Lower lobe of right lung (tissue), 2 donors: Measurements from ENCODE around the gene EXOC3L4. TPM values are rescaled to one million over a fixed set of nuclear protein-coding genes. Genes with fewer than 3 reads are reported as not detected.

ENCODE experiments used
- ATAC-seq, 2 donors: fragments of 200-7000 bp; cut with Tn5 transposase; one replicate each; pipeline ENCODE4 v1.9.1; 2020 to 2022; ENCODE audit warnings: mild to moderate bottlenecking in 2 of 2, moderate library complexity in 2 of 2
- DNase-seq: peaks from one replicate; pipeline ENCODE4 v3.0.0-alpha.2; 2020
- H3K27ac ChIP-seq: fragments of 200-600 bp; one replicate; pipeline ENCODE4 v1.8.0; 2022
- H3K27me3 ChIP-seq: fragments of 200-600 bp; one replicate; pipeline ENCODE4 v1.8.0; 2022; ENCODE audit warnings: low read depth
- H3K36me3 ChIP-seq: fragments of 200-600 bp; one replicate; pipeline ENCODE4 v1.8.0; 2022; ENCODE audit warnings: mild to moderate bottlenecking
- H3K4me1 ChIP-seq: fragments of 200-600 bp; one replicate; pipeline ENCODE4 v1.8.0; 2022
- H3K4me3 ChIP-seq: fragments of 200-600 bp; one replicate; pipeline ENCODE4 v1.8.0; 2022; ENCODE audit warnings: mild to moderate bottlenecking
- H3K9me3 ChIP-seq: fragments of 200-600 bp; one replicate; pipeline ENCODE4 v1.8.0; 2022
- CTCF ChIP-seq: fragments of 200-600 bp; IDR thresholded peaks from one replicate; pipeline ENCODE4 v1.8.0; 2022; ENCODE audit warnings: antibody characterized with exemption, mild to moderate bottlenecking
- intact Hi-C: fragments of 100-400 bp; cut with DNase I; formaldehyde crosslinking; loops from one replicate; pipeline ENCODE4 v1.11.0; 2022
- total RNA-seq: library from RNA; stranded (reverse); fragmentation: NEBNext Ultra II Directional; extraction: Animal tissue kit (Norgen Biotek cat#: 25700); gene quantifications from one replicate; pipeline ENCODE4 v1.2.1, GENCODE V29; 2021
- donor health status: DM: no; HTN: yes; CAD: no; lungs with severe emphysema.

EXOC3L4 gene
- total RNA-seq, 1 donor from 2014 or later: 3.6 TPM

- no peaks in the 10 kb centered on the region for H3K36me3 ChIP-seq
- no peak for TF ChIP-seq CTCF
- ATAC-seq (no peak), DNase-seq (no peak)
- intact Hi-C loops: no loop called here
- peaks cover 14% of the 10 kb centered on the region for H3K4me1 ChIP-seq
- H3K9me3 ChIP-seq: no peaks in the 10 kb centered on the region
- peaks cover 31% of the 10 kb centered on the region for H3K27me3 ChIP-seq
- H3K27ac ChIP-seq: no peak overlapping the region
- no peak overlapping the region for H3K4me3 ChIP-seq
Measured at GRCh38 chr14:103097244-103097993, 2.9 kb downstream of the EXOC3L4 start.

DNA sequence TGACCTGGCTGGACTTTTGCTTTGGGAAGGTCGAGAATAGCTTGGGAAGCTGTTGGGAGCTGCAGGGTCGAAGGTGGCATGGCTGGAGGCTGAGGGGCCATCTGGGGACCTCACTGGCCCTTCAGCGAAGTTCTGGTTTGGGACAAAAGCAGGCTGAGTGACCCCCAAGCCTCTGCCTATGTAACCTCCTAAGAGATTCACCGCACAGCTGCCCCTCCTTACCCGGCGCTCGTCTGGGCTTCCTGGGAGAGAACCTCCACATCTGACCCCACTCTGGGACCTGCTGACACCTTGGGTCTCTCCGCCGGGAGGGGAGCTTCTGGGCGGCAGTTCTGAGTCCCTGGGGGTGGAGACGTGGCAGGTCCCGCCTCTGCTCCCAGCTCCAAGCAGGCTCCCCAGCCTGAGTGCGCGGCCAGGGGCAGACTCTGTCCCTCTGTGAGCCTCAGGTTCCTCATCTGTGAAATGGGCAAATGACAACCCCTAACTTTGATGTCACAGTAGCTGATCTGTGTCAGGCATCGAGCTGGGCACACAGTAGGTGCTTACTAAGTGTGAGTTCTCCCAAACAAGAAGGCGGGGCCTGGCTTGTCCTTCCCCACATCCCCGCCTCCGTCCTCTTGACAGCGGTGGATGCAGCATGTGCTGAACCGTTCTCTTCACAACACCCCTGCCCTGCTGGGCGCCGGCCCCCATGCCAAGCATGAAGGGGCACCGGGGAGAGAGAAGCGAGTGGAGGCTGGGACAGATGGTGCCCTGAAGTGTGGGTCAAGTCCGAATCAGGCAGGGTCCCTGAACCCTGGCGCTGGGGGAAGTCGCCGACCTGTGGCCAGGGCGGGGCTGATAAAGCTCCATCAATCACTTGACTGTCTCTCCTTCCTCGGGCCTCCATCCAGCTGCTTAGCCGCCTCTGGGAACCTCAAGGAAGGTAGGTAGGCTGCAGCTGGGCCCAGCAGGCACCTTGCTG, 3.8 kb downstream of the EXOC3L4 start:
- Histone ChIP-seq H3K27me3 (peaks cover 40% of the 10 kb centered on the region), H3K27ac (no peak overlapping the region), H3K4me3 (no peak overlapping the region), H3K9me3 (no peaks in the 10 kb centered on the region), H3K36me3 (no peaks in the 10 kb centered on the region), H3K4me1 (peaks cover 20% of the 10 kb centered on the region)
- DNase-seq (no peak), ATAC-seq (no peak)
- intact Hi-C loops: no loop called here
- no peak for TF ChIP-seq CTCF

DNA sequence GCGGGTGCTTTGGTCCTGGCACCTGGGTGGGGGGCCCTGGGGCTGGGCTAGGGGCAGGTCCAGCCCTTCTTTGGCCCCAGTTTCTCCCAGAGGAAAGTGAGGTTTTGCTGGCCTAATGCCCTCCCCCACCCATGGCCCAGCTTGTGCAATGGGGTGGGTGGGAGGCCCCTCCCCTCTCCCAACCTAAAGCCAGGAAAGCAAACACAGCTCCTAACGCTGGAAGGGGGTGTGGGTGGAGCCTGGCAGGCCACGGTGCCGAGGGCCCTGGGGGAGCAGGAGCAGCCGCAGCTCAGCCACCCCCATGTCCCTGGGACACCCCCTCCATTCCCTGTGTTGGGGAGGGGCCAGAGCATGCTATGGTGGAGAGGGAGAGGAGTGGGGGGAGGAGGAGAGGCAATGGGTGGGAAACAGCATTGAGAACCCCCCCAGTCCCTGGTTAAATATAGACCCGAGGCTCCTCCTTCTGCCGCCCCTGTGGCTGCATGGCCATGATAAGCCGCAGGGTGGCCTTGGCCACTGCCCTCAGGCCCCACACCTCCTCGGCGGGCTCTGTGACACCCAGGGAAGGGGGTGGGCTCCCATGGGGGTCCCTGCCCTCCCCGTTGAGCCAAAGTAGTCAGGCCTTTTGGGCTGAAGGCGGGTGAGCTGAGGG, 4.7 kb downstream of the EXOC3L4 start:
- Histone ChIP-seq H3K4me1 (peaks cover 29% of the 10 kb centered on the region), H3K27ac (no peak overlapping the region), H3K4me3 (no peak overlapping the region), H3K36me3 (no peaks in the 10 kb centered on the region), H3K27me3 (peaks cover 48% of the 10 kb centered on the region), H3K9me3 (no peaks in the 10 kb centered on the region)
- no peak for DNase-seq
- intact Hi-C loops: no loop called here
- no peak for ATAC-seq
- TF ChIP-seq CTCF: no peak

GRCh38 chr14:103099733-103100280, 5.3 kb downstream of the EXOC3L4 start:
- Histone ChIP-seq H3K4me3 (no peak overlapping the region), H3K9me3 (no peaks in the 10 kb centered on the region), H3K4me1 (peaks cover 30% of the 10 kb centered on the region), H3K27ac (no peak overlapping the region), H3K27me3 (peaks cover 54% of the 10 kb centered on the region), H3K36me3 (no peaks in the 10 kb centered on the region)
- ATAC-seq: no peak
- DNase-seq: no peak
- no peak for TF ChIP-seq CTCF
- intact Hi-C loops: loop anchor here (10.0 kb wide), 1 partner anchor 195 kb away; no protein-coding TSS in a partner anchor
